GM15510 (cell line): ENCODE data around the gene TET1.

Experiments
- POLR2A ChIP-seq: IDR thresholded peaks from 3 replicates; pipeline ENCODE4 v1.6.1; 2011; ENCODE audit warnings: borderline replicate concordance; ENCODE audit not compliant: insufficient read length; ENCODE audit errors: extremely low read depth

The TET1 gene

GRCh38 chr10:68647672-68648341, 87.7 kb downstream of the TET1 start:
- no peak for TF ChIP-seq POLR2A

GRCh38 chr10:68655620-68656126, 95.5 kb downstream of the TET1 start:
- TF ChIP-seq POLR2A: no peak

GRCh38 chr10:68665841-68666240, 105.7 kb downstream of the TET1 start:
- no peak for TF ChIP-seq POLR2A

- no peak for TF ChIP-seq POLR2A
Measured at GRCh38 chr10:68666280-68666760, 106.2 kb downstream of the TET1 start.

- TF ChIP-seq POLR2A: no peak
Measured at GRCh38 chr10:68668231-68668630, 108.1 kb downstream of the TET1 start.

- TF ChIP-seq POLR2A: no peak
Measured at GRCh38 chr10:68668972-68669371, 108.8 kb downstream of the TET1 start.

GRCh38 chr10:68684413-68684812, 124.3 kb downstream of the TET1 start:
- TF ChIP-seq POLR2A: no peak

- TF ChIP-seq POLR2A: no peak
Measured at GRCh38 chr10:68696018-68696417, 135.9 kb downstream of the TET1 start.

GRCh38 chr10:68697106-68697505, 137.0 kb downstream of the TET1 start:
- no peak for TF ChIP-seq POLR2A

- TF ChIP-seq POLR2A: no peak
Measured at GRCh38 chr10:68700197-68700596, 140.1 kb downstream of the TET1 start.

- TF ChIP-seq POLR2A: no peak
Measured at GRCh38 chr10:68705548-68705947, 145.4 kb downstream of the TET1 start.

- TF ChIP-seq POLR2A: no peak
Measured at GRCh38 chr10:68717435-68717834, 157.3 kb downstream of the TET1 start.

- peak; percentile 86 for TF ChIP-seq POLR2A
Measured at GRCh38 chr10:68720793-68721672, 160.9 kb downstream of the TET1 start, which contains the start of gene CCAR1. CCAR1 (plus strand) TSS chr10:68721239; CDS start chr10:68722505, 1,266 bp downstream.

GRCh38 chr10:68721673-68722335, 161.7 kb downstream of the TET1 start:
- TF ChIP-seq POLR2A: no peak

GRCh38 chr10:68725016-68725415, 164.9 kb downstream of the TET1 start:
- no peak for TF ChIP-seq POLR2A

GRCh38 chr10:68727146-68727545, 167.0 kb downstream of the TET1 start:
- no peak for TF ChIP-seq POLR2A

- no peak for TF ChIP-seq POLR2A
Measured at GRCh38 chr10:68732651-68733050, 172.5 kb downstream of the TET1 start.
